Measurements from ENCODE around the gene SNX21.
"Not testable (repeated sequence)": the region's sequence is repeated elsewhere in the genome, so short reads cannot be mapped to it uniquely, and the experiment has no call there.

Gene SNX21, protein sequence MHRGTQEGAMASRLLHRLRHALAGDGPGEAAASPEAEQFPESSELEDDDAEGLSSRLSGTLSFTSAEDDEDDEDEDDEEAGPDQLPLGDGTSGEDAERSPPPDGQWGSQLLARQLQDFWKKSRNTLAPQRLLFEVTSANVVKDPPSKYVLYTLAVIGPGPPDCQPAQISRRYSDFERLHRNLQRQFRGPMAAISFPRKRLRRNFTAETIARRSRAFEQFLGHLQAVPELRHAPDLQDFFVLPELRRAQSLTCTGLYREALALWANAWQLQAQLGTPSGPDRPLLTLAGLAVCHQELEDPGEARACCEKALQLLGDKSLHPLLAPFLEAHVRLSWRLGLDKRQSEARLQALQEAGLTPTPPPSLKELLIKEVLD

DNA sequence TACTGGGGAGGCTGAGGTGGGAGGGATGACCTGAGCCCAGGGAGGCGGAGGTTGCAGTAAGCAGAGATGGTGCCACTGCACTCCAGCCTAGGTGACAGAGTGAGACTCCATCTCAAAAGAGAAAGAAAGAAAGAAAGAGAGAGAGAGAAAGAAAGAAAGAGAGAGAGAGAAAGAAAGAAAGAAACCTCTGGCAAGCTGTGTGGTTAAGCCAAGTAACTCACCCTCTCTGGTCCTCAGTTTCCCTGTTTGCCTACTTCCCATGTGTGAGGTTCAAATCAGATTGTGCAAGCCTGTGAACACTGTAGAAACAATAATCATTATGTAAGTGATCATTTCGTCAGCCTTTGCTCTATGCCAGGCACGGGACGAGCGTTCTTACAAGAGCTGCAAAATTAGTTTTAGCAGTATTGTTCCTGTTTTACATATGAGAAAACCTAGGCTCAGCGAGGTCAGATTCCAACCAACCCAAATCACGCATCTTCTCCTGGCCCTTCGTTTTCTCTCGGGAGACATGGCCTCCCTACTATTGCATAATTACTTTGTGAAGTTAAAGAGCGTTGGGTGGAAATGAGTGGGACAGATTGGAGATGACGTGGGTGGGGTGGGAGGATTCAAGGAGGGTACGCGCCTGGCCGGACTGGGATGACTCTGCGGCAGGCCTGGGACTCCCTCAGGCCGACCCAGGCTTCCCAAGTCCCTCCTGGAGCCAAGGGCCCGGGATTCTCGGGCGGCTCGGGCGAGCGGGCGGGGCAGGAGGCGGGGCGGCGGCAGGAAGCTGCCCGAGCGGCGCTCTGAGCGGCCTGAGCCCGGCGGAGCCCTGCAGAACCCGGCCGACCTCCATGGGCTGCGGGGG is at the start of gene SNX21:
TSS of gene SNX21 (plus strand) at position 770 of the 853 bp plus-strand sequence. CDS start 121 bp downstream, outside the sequence.
- peak; percentile 84 to 87 (median 86) for DNase-seq

DNA sequence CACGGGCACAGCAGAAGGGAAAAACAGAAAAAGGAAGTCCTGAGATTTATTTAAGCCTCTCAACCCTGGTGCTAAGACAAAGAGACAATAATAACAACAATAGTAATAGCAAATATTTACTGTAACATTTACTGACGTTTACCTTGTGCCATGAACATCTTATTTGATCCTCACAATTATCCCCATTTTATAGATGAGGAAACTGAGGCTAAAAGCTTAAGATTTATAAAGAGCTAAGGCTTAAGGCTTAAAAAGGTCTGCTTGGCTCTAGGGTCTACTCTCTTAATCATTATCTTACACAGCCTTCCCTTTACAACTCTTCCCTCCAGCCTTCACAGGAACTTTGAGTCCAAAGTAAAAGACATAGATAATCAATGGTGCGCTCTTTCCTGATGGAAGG is 45.2 kb upstream of the SNX21 start:
- DNase-seq, result peak in 2 of 3 donors; percentile 29 to 35

DNA sequence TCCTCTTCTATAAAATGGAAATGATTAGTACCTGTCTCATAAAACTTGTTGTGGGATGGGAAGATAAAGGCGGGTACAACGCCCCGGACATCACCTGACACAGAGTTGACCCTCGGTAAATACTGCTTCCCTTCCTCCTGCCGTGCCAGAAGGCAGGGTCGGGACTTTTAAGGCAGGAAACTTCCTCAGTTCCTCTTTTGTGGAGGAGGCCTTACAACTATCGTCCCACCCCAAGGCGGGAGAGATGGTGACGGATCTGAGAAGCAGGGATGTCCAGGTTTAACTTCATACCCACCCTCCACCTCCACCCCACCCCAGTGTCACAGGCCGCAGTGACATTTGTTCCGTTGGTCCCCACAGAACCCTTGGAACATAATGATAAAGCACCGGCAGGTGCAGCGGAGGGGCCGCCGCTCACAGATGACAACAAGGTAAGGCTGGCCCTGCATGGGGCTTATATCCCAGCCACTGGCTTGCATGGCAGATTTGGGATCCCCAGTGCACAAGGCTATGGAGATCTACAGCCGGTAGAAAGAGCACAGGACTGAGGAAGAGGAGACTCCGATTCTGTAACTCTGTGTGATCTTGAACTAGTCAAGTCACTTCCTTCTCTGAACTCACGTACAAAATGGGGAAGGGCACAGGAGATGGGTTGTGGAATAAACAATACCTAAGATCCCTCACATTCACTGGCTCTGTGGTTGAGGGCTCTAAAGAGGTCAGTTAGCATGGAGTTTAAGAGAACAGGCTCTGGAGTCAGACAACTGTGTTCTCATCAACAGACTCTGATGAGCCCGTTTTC is 41.1 kb upstream of the SNX21 start:
- DNase-seq, result peak; percentile 79 to 82 (median 81)

DNA sequence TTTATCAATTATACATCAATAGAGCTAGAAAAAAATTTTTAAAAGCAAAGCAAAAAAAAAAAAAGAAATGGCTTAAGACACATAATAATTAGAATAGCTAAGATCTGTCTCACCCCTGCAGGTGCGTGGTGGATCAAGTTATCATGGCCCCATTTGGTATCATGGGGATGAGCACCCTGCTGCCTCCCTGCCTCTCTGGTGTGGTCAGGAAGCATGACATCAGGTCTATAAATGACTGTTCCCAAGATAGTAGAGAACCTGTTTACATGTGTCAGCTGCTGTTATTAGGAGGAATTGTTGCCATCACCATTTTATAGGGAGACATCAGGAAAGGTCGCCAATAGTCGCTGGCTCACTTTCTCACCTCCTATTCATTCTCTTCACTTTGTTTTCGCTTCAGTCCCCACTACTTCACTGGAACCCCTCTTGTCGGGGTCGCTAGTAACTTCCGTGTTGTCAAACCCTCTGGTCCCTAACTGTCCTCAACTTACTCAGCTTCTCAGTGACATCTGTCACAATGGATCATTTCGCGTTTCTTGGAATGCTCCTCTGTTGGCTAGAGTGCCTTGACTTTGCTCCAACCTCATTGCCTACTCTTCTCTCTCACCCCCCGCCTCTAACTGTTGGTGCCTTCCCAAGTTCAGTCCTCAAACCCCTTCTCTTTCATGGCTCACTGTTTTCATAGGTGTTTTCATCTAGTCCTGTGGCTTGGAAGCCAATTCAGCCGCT is 37.1 kb upstream of the SNX21 start:
- no peak for DNase-seq

DNA sequence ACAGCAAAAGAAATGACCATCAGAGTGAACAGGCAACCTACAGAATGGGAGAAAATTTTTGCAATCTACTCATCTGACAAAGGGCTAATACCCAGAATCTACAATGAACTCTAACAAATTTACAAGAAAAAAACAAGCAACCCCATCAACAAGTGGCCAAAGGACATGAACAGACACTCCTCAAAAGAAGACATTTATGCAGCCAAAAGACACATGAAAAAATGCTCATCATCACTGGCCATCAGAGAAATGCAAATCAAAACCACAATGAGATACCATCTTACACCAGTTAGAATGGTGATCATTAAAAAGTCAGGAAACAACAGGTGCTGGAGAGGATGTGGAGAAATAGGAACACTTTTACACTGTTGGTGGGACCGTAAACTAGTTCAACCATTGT is 36.1 kb upstream of the SNX21 start:
- DNase-seq, result not testable (repeated sequence)

DNA sequence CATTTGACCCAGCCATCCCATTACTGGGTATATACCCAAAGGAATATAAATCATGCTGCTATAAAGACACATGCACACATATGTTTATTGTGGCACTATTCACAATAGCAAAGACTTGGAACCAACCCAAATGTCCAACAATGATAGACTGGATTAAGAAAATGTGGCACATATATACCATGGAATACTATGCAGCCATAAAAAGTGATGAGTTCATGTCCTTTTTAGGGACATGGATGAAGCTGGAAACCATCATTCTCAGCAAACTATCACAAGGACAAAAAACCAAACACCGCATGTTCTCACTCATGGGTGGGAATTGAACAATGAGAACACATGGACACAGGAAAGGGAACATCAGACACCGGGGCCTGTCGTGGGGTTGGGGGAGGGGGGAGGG is 35.6 kb upstream of the SNX21 start:
- DNase-seq, result not testable (repeated sequence)

DNA sequence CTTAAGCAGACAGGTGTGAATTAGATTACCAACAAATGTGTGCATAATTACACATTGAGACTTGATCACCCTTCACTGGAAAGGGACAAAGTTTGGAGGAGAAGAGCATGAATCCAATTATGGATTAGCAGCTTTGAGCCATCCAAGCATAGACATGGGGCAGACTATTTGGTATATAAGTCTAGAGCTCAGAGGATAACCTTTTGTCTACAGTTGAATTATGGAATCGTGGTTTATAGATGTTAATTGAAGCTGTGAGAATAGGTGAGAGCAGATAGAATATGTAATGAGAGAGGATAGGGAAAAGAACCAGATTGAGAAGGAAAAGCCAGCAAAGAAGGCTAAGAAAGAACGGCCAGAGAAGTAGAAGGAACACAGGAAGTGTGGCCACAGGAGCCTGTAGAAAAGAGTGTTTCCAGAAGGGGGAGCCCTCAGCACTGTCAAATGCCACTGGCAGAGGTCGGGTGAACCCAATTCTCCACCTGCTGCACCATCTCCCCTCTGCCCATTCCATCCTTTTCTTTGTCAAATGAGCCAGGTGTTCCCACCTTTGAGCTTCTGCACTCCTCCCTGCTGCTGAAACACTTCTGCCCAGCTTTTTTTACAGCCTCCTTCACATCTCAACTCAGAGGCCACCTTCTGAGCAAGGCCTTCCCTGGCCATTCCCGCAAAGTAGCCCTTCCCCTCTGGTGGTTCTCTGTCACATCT is 34.5 kb upstream of the SNX21 start:
- DNase-seq, result peak; percentile 67 to 77 (median 73)

DNA sequence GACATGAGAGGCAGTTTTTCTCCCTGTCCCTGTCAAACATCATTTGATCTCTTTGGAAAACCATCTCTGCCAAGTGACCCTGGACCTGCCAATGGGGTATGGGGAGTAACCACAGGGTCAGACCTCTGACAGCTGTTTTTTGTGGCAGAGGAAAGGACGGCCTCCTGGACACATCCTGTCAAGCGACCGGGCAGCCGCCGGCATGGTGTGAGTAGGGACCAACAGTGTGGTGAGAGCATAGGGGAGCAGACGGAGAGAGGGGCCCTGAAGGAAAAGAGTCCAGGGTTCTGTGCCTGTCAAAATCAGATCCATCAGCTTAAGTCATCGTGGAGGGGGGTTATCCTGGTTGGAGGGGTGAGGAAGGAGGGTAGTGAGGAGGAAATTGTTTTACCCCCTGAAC is 31.7 kb upstream of the SNX21 start:
- no peak for DNase-seq

DNA sequence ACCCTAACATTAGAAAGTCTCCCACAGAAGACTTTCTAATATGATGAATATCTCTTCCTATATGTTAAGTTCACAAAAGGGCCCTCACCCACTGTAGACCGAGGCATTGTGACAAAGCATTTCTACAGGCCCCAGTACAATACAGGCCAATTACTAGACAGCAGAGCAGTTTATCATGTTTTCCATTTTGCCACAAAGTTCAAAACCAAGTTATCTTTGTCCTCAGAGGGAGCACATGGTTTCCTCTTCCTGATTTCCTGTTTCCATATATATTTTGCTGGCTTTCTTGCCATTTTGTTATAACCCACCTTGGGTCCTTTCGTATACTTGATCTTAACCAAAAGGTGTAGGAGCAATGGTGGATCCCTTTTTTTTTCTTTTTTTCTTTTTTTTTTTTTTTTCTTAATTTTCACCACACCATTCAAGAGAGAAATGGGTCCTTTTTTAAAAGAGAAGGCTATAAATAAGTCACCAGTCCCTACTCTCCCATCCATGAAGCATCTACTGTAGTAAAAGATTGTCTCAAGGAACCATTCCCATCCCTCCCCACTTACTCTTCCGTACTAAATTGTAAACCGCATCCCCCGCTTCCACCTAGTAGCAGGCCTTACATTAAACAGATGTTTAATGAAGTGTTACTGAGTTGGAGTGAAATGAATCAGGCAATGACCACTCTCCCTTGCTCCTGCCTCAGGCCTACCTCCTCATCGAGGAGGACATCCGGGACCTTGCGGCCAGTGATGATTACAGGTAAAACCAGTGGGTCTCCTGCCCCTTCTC is 23.2 kb upstream of the SNX21 start:
- no peak for DNase-seq

DNA sequence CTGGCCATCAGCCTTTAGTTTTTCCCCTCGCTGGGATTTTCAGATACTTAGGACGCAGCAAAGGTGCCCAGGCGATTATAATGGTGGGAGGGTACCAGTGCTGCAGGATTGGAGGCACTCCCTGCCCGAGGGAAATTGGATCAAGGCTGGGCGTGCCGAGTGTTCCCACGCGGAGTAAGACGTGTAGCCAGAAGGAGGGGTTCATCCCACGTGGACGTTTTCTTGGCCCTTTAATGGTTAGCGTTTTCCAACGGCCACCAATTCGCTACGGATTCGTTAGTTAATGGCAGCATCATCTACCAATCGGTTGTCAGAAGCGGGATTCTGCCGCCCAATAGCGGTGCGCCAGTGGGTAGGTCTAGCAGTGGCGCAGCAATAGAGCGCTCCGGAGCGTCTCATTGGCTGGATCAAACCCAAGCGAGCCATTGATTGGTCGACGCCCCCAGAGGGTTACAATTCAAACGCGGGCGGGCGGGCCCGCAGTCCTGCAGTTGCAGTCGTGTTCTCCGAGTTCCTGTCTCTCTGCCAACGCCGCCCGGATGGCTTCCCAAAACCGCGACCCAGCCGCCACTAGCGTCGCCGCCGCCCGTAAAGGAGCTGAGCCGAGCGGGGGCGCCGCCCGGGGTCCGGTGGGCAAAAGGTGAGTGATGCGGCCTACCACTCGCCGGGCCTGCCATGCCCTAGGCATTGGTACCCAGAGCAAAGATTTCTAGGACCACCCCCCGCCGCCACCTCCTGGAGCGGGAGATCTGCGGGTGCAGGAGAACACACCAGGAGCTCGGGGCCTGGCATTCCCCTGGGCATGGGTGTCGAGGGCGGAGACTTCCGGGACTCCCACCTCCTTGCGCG is 21.2 kb upstream of the SNX21 start, which contains the start of gene UBE2C:
TSS of gene UBE2C (plus strand) at position 488 of the 849 bp plus-strand sequence. CDS start at position 540, 52 bp downstream.
- peak; percentile 97 to 99 (median 97) for DNase-seq

DNA sequence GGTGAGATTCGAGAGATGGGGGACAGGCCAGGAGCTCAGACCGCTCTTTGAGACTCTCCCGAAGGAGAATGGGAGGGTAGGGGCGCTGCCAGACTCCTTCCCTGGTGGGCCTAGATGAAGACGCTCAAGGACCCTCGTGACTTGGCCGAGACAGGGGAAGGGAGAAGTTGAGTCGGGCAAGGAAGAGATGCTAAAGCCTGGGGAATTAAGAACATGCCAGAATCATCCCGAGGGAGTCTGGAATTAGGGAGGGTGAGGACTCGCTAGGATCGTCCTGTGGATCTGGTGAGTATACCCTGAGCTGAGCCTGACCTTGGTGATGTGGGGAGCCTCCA is 20.6 kb upstream of the SNX21 start:
- no peak for DNase-seq

DNA sequence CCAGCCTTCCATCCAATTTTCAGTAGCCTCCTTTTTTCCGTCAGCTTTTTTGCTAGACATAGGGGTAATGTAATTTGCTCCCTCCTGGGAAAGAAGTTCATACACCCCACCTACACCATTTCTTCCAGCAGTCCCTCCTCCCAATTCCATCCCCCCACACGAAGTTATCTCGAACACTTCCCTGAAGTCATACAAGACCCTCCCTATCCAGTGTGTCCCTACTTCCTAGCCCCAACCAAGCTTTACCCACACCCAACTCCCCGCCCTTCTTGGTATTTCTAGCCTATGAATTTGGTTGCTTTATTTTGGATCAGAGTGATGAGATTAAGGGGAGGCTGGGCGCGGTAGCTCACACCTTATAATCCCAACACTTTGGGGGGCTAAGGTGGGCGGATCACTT is 20.1 kb upstream of the SNX21 start:
- DNase-seq, result no peak

DNA sequence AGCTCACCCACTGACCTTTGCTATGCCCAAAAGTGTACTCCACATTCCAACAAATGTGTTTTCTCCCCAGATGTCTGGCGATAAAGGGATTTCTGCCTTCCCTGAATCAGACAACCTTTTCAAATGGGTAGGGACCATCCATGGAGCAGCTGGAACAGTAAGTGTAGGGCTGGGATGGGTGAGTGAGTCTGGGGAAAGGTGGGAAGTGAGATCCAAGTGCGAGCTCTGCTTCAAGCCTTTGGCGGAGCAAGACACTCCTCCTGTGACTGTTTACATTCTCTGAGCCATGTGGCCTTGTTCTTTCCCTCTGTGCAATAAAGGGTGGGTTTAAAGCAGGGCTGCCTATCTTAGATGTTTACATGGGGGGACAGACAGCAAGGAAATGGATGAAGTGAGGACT is 19.3 kb upstream of the SNX21 start:
- DNase-seq, result no peak

DNA sequence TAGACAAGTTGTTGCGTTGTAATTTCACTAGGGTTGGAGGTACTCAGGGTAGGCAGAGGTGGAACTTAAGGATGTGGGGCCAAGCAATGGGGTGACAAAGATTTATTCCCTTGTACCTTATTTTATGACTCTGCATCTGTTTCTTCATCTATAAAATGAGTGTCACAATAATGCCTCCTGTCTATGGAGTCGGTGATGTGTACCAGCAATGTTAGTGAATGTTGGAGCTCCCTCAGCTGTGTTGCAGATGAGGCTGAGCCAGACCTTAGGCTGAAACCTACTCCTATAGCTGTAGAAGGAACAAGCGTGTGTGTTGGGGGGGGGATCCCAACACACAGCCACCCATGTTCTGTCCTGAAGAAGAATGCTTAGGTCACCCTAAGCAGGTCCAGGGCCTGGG is 16.6 kb upstream of the SNX21 start:
- no peak for DNase-seq

DNA sequence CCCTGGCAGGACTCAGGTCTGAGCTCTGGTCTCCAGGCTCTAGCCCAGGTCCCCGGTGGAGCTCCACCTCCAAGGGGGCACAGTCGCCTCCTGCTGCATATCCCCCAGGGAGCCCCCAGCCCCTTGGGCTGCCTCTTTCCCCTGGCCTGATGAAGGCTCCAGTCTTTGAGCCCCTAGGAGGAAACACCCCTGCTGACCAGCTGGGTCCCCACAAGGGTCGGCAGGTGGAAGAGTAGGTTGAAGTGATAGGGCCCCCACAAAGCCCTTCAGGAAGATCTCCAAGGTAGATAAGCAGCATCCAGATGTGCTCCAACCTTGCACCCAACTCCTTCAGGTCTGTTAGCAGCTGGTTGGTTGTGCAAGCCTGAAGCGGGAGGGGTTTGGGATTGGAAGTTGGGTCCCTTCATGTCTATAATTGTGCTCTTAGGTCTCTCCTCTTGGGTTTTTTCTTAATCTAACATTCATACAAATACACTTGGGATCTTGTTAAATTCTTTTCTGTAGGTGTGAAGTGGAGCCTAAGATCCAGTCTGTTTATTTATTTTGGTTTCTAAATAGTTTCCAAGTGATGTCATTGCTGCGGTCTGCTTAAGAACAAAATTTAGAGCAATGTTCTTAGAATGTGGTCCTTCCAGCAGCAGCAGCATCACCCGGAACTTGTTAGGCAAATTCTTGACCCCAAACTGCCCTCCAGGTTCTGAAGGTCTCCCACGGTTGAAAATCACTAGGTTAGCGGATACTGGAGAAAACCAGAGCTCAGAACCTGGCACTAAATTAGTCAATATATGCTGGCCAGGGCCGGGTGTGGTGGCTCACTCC is 16.0 kb upstream of the SNX21 start:
- DNase-seq, result no peak

DNA sequence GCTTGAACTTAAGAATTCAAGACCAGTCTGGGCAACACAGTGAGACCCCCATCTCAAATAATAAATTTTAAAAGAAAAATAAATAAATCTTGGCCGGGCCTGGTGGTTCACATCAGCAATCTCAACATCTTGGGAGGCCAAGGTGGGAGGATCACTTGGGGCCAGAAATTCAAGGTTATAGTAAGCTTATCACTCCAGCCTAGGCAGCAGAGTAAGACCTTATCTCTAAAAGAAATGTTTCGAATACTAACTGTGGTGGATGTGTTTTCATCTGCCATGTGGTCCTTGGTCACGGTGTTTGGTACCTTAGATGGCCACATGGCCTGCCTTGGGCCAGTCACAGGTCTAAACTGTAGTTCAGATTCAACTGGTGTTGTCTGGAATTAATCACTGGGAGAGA is 15.4 kb upstream of the SNX21 start:
- no peak for DNase-seq

DNA sequence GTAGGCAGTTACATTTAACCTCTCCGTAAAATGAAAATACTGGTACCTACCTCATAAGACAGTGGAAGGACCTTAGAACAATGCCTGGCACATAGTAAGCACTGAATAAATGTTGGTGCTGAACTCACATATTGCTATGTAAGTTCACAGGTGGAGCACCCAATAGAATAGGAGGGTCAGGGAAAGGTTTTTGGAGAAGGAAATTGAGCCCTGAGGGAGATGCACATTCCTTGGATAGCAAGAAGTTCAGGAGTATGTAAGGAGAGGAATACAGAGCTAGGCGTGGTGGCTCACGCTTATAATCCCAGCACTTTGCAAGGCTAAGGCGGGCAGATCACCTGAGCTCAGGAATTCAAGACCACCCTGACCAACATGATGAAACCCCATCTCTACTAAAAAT is 14.1 kb upstream of the SNX21 start:
- DNase-seq, result no peak

DNA sequence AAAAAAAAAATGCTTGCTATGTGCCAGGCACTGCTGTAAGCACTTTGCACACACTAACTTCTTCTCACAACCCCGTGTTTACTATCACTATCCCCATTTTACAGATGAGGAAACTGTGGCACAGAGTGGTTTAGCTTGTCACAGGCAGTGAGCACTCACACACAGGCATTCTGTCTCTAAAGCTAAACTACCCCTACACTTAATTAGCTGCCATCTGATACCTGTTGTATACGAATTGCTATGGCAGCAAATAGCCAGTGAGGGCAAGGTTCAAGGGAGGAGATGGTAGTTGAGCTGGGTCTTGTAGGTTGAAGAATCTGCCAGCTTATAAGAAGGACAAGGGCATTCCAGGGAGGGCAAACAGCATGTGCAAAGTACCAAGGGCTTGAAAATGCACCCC is 11.7 kb upstream of the SNX21 start:
- no peak for DNase-seq

DNA sequence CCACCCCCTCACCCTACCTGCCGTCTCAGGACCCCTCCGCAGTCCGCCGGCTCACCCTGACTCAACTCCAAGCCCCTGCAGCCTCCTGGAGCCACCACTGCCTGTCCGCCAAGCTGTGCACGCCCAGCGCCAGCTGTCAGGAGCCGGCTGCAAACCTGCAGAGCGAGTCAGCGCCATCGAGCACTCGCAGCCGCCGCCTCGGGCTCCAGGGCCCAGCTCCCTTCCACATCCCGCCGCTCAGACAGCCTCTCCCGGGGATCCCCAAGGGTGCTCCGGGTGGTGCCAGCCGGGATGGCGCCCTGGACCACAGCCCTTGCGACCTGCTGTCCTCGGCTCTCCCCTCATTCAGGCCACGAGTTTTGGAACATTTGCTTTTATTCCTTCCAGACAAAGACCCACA is 10.7 kb upstream of the SNX21 start:
- DNase-seq, result peak in 1 of 3 donors; percentile 23
